GM12878 (cell line): ENCODE results near the gene SMPD1. TPM values are rescaled to one million over a fixed set of nuclear protein-coding genes. Genes with fewer than 3 reads are reported as not detected.

Source experiments
- BCL11A ChIP-seq: IDR thresholded peaks from 2 replicates; pipeline ENCODE4 v1.6.1; 2011; ENCODE audit warnings: low read depth, low read length
- FOXK2 ChIP-seq: fragments of 450-650 bp; IDR thresholded peaks from 2 replicates; pipeline ENCODE4 v1.6.1; 2017; ENCODE audit warnings: mild to moderate bottlenecking, moderate library complexity
- MEF2A ChIP-seq: IDR thresholded peaks from 2 replicates; pipeline ENCODE4 v1.6.1; 2011; ENCODE audit warnings: low read depth, mild to moderate bottlenecking, low read length, moderate library complexity; ENCODE audit not compliant: insufficient read depth
- NR2C2 ChIP-seq: IDR thresholded peaks from 2 replicates; pipeline ENCODE4 v1.6.1; 2011; ENCODE audit warnings: borderline replicate concordance, low read depth; ENCODE audit not compliant: control insufficient read depth, insufficient read length
- PML ChIP-seq: IDR thresholded peaks from 2 replicates; pipeline ENCODE4 v1.6.1; 2012; ENCODE audit warnings: low read length, inconsistent platforms
- RB1 ChIP-seq: fragments of 450-650 bp; formaldehyde crosslinking; IDR thresholded peaks from 2 replicates; pipeline ENCODE4 v1.6.1; 2017; ENCODE audit warnings: mild to moderate bottlenecking, borderline replicate concordance
- REST ChIP-seq: IDR thresholded peaks from 2 replicates; pipeline ENCODE4 v1.6.1; 2012; ENCODE audit warnings: mild to moderate bottlenecking, low read depth, low read length
- SMAD1 ChIP-seq: fragments of 450-650 bp; IDR thresholded peaks from 2 replicates; pipeline ENCODE4 v1.6.1; 2018; ENCODE audit warnings: mild to moderate bottlenecking, low read depth; ENCODE audit not compliant: partially characterized antibody
- SMC3 ChIP-seq: IDR thresholded peaks from 2 replicates; pipeline ENCODE4 v1.6.1; 2011; ENCODE audit warnings: low read length, improper control_type of control experiment, borderline replicate concordance
- SPI1 ChIP-seq: IDR thresholded peaks from 2 replicates; pipeline ENCODE4 v1.6.1; 2011; ENCODE audit warnings: low read depth, mild to moderate bottlenecking, low read length, moderate library complexity, borderline replicate concordance; ENCODE audit not compliant: insufficient read depth
- SREBF2 ChIP-seq: IDR thresholded peaks from 2 replicates; pipeline ENCODE4 v1.6.1; 2012; ENCODE audit warnings: mild to moderate bottlenecking, low read length
- ZNF592 ChIP-seq: fragments of 450-650 bp; IDR thresholded peaks from 2 replicates; pipeline ENCODE4 v1.6.1; 2017; ENCODE audit warnings: mild to moderate bottlenecking, moderate library complexity
- polyA plus RNA-seq, 11 experiments: library from polyadenylated mRNA; depleted of rRNA in 4 of 11; unstranded in 6 of 11; stranded (reverse) in 5 of 11; fragments of >200 nt; fragmentation: Nextera tagmentation in 4 of 11; fragmentation: Illumina TruSeq in 1 of 11; extraction: Ambion mirVana in 4 of 11; extraction: Trizol in 1 of 11; gene quantifications; 1 replicate in 1 of 11; 2 replicates in 10 of 11; pipeline versions ENCODE4 v1.2.1 to v1.2.3, GENCODE V29; 2011 to 2016; ENCODE audit warnings: inconsistent platforms in 2 of 11, missing spikeins in 2 of 11, low read depth in 1 of 11
- total RNA-seq, 4 experiments: library from RNA; depleted of rRNA in 3 of 4; stranded (reverse); fragments of >200 nt in 3 of 4; fragmentation: Illumina TruSeq in 1 of 4; extraction: Trizol in 1 of 4; gene quantifications; 2 replicates each; pipeline versions ENCODE4 v1.2.1 to v1.2.3, GENCODE V29; 2013 to 2021
- TF ChIP-seq, protein P1 (sequence below): fragments of 450-650 bp; IDR thresholded peaks from 2 replicates; pipeline ENCODE4 v1.6.1; 2017; ENCODE audit warnings: mild to moderate bottlenecking, moderate library complexity
- TF ChIP-seq, protein P2 (sequence below): IDR thresholded peaks from 2 replicates; pipeline ENCODE4 v1.6.1; 2011; ENCODE audit warnings: borderline replicate concordance, low read depth, mild to moderate bottlenecking, moderate library complexity, low read length; ENCODE audit not compliant: insufficient read depth, poor library complexity, severe bottlenecking

The SMPD1 gene
- total and polyA plus RNA-seq, 10 of the 15 experiments (the other 5 are each of a cell fraction or from before 2014, with no cell fraction given): 1.4 to 13.7 (median 6.2) TPM

- TF ChIP-seq REST: no peak
- no peak for TF ChIP-seq SMAD1
- peak; percentile 73; the same call in 1 of the 2 replicates for TF ChIP-seq PML
- no peak for TF ChIP-seq SMC3
- no peak for TF ChIP-seq BCL11A
- TF ChIP-seq SPI1: no peak
- TF ChIP-seq MEF2A: 0 out of 2 replicates have a peak, but pooled peaks have one; percentile 42
- TF ChIP-seq ZNF592: no peak
- TF ChIP-seq FOXK2: no peak
- no peak for TF ChIP-seq RB1
- TF ChIP-seq SREBF2: no peak
- TF ChIP-seq, protein P1, sequence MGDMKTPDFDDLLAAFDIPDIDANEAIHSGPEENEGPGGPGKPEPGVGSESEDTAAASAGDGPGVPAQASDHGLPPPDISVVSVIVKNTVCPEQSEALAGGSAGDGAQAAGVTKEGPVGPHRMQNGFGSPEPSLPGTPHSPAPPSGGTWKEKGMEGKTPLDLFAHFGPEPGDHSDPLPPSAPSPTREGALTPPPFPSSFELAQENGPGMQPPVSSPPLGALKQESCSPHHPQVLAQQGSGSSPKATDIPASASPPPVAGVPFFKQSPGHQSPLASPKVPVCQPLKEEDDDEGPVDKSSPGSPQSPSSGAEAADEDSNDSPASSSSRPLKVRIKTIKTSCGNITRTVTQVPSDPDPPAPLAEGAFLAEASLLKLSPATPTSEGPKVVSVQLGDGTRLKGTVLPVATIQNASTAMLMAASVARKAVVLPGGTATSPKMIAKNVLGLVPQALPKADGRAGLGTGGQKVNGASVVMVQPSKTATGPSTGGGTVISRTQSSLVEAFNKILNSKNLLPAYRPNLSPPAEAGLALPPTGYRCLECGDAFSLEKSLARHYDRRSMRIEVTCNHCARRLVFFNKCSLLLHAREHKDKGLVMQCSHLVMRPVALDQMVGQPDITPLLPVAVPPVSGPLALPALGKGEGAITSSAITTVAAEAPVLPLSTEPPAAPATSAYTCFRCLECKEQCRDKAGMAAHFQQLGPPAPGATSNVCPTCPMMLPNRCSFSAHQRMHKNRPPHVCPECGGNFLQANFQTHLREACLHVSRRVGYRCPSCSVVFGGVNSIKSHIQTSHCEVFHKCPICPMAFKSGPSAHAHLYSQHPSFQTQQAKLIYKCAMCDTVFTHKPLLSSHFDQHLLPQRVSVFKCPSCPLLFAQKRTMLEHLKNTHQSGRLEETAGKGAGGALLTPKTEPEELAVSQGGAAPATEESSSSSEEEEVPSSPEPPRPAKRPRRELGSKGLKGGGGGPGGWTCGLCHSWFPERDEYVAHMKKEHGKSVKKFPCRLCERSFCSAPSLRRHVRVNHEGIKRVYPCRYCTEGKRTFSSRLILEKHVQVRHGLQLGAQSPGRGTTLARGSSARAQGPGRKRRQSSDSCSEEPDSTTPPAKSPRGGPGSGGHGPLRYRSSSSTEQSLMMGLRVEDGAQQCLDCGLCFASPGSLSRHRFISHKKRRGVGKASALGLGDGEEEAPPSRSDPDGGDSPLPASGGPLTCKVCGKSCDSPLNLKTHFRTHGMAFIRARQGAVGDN: no peak
- no peak for TF ChIP-seq NR2C2
- TF ChIP-seq, protein P2, sequence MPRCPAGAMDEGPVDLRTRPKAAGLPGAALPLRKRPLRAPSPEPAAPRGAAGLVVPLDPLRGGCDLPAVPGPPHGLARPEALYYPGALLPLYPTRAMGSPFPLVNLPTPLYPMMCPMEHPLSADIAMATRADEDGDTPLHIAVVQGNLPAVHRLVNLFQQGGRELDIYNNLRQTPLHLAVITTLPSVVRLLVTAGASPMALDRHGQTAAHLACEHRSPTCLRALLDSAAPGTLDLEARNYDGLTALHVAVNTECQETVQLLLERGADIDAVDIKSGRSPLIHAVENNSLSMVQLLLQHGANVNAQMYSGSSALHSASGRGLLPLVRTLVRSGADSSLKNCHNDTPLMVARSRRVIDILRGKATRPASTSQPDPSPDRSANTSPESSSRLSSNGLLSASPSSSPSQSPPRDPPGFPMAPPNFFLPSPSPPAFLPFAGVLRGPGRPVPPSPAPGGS: peak; percentile 47
Observed at GRCh38 chr11:6402561-6402981, 12.3 kb downstream of the SMPD1 start (continued).
